Measurements from ENCODE around the gene TIPRL.
"Not testable (repeated sequence)": the region's sequence is repeated elsewhere in the genome, so short reads cannot be mapped to it uniquely, and the experiment has no call there.

Gene TIPRL

GRCh38 chr1:168202941-168203654 is 24.3 kb downstream of the TIPRL start:
- DNase-seq (ENCODE audit: low spot score): no peak
- TF ChIP-seq CTCF (conservative IDR thresholded peaks at IDR 0.05; ENCODE audit: low read depth): no peak
- H3K27ac ChIP-seq: no peak overlapping the region
- CTCF ChIA-PET: interaction anchor here (1.2 kb wide), 1 partner anchor 27 kb away, joined by 3 read pairs; no protein-coding TSS in a partner anchor
- POLR2A ChIA-PET (ENCODE audit: low non-redundant PET): interaction anchor here (0.6 kb wide), 1 partner anchor 21 kb away, joined by 6 read pairs; no protein-coding TSS in a partner anchor

GRCh38 chr1:168206111-168206510 is 27.3 kb downstream of the TIPRL start:
- CTCF ChIA-PET: no interaction called here
- DNase-seq (ENCODE audit: low spot score): no peak
- no peak overlapping the region for H3K27ac ChIP-seq
- POLR2A ChIA-PET (ENCODE audit: low non-redundant PET): no interaction called here
- no peak for TF ChIP-seq CTCF (conservative IDR thresholded peaks at IDR 0.05; ENCODE audit: low read depth)

GRCh38 chr1:168207673-168208072 is 28.9 kb downstream of the TIPRL start:
- H3K27ac ChIP-seq; CTCF ChIA-PET; POLR2A ChIA-PET (ENCODE audit: low non-redundant PET); DNase-seq (ENCODE audit: low spot score): not testable (repeated sequence)

- no peak overlapping the region for H3K27ac ChIP-seq
- TF ChIP-seq CTCF (conservative IDR thresholded peaks at IDR 0.05; ENCODE audit: low read depth): no peak
- POLR2A ChIA-PET (ENCODE audit: low non-redundant PET): no interaction called here
- CTCF ChIA-PET: no interaction called here
- DNase-seq (ENCODE audit: low spot score): no peak
Observed at GRCh38 chr1:168210312-168210711, 31.6 kb downstream of the TIPRL start.

GRCh38 chr1:168213349-168213748 is 34.6 kb downstream of the TIPRL start:
- ChIA-PET CTCF (interaction anchor here (0.6 kb wide), 1 partner anchor 128 kb away, joined by 4 read pairs; no protein-coding TSS in a partner anchor), POLR2A (ENCODE audit: low non-redundant PET) (no interaction called here)
- no peak for TF ChIP-seq CTCF (conservative IDR thresholded peaks at IDR 0.05; ENCODE audit: low read depth)
- H3K27ac ChIP-seq: no peak overlapping the region
- DNase-seq (ENCODE audit: low spot score): no peak

GRCh38 chr1:168216171-168216570 is 37.4 kb downstream of the TIPRL start:
- no peak for DNase-seq (ENCODE audit: low spot score)
- H3K27ac ChIP-seq: no peak overlapping the region
- ChIA-PET CTCF (no interaction called here), POLR2A (ENCODE audit: low non-redundant PET) (no interaction called here)
- no peak for TF ChIP-seq CTCF (conservative IDR thresholded peaks at IDR 0.05; ENCODE audit: low read depth)

- ChIA-PET POLR2A (ENCODE audit: low non-redundant PET) (no interaction called here), CTCF (interaction anchor here (0.7 kb wide), 1 partner anchor 22 kb away, joined by 4 read pairs; no protein-coding TSS in a partner anchor)
- H3K27ac ChIP-seq: no peak overlapping the region
- no peak for DNase-seq (ENCODE audit: low spot score)
- no peak for TF ChIP-seq CTCF (conservative IDR thresholded peaks at IDR 0.05; ENCODE audit: low read depth)
Observed at GRCh38 chr1:168217664-168218063, 38.9 kb downstream of the TIPRL start.
